NB4 (cell line): ENCODE results near the gene PTGES2.

ENCODE experiments used
- DNase-seq: peaks from one replicate; pipeline ENCODE4 v3.0.0; 2010; ENCODE audit warnings: low read depth
- H3K4me3 ChIP-seq: one replicate; pipeline ENCODE4 v1.5.1; 2011; ENCODE audit warnings: mild to moderate bottlenecking, low read depth, low read length, moderate library complexity
- CTCF ChIP-seq: IDR thresholded peaks from one replicate; pipeline ENCODE4 v1.5.1; 2012; ENCODE audit warnings: low read depth, low read length
- MYC ChIP-seq: IDR thresholded peaks from 2 replicates; pipeline ENCODE4 v1.6.1; 2011; ENCODE audit warnings: low read depth, low read length
- POLR2A ChIP-seq: IDR thresholded peaks from 2 replicates; pipeline ENCODE4 v1.6.1; 2011; ENCODE audit warnings: mild to moderate bottlenecking; ENCODE audit not compliant: insufficient read length; ENCODE audit errors: extremely low read depth
- TF ChIP-seq, protein P1 (sequence below): IDR thresholded peaks from 2 replicates; pipeline ENCODE4 v1.6.1; 2011; ENCODE audit warnings: low read depth, low read length

Gene PTGES2

DNA sequence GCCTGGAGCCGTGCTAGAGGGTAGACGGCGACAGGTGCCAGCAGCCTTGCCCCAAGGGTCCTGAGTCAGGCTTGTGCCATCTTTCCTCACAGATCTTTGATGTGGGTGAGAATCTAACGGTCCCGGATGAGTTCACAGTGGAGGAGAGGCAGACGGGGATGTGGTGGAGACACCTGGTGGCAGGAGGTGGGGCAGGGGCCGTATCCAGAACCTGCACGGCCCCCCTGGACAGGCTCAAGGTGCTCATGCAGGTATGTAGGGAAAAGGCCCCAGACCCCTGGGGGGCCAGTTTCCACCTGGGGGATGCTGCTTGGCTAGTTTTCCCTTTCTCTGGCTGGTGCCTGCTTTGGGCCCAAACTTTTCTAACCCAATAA, 24.0 kb downstream of the PTGES2 start:
- TF ChIP-seq CTCF, result no peak
- no peak overlapping the region for H3K4me3 ChIP-seq
- DNase-seq, result no peak

DNA sequence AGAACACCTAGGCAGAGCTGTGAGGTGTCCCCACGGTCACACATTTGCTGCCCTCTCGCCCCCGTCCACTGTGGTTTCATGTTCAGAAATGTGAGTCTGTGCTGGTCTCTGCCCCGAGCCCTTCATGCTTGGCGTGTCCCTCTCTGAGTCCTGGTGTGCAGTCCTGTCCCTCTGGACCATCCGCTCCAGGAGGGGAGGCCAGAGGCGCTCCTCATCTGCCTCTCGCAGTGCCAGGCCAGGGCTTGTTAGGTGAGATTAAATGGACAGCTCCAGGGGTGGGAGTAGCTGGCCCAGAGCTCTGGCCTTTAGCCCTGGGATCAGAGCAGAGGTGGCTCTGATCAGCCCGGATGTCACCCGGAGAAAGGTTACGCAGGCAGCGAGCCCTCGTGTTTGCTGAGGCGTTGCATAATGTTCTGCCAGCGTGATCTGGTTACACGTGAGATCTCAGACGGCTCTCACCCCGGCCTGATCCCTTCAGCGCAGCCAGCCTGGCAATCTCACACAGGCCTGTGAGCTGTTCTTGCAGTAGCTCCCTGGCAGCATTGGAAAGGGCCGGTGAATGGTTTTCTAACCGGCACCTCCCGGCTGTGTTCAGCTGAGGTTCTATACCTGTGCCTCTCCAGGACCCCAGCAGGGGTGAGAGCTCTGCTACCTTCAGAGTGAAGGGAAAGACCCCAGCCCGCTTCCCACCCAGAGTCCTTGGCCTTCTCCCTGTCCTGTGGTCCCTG, 24.5 kb downstream of the PTGES2 start:
- DNase-seq, result no peak
- no peak overlapping the region for H3K4me3 ChIP-seq

DNA sequence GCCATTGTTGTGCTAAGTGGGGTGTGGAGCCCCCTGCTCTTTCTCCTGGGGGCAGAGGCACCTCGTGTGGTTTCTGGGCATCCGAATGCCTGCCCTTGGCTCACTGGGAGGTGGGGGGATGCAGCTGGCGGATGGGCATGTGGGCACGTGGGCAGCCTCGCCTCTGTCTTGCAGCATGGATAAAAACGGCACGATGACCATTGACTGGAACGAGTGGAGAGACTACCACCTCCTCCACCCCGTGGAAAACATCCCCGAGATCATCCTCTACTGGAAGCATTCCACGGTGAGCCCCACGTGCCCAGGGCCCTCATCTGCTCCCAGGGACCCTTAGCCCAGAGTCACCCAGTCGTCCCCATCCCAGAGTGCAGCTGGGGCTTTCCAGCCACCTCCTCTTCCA, 25.3 kb downstream of the PTGES2 start:
- no peak for DNase-seq
- no peak overlapping the region for H3K4me3 ChIP-seq
- TF ChIP-seq MYC, result no peak
- no peak for TF ChIP-seq CTCF
- no peak for TF ChIP-seq POLR2A
- TF ChIP-seq, protein P1, sequence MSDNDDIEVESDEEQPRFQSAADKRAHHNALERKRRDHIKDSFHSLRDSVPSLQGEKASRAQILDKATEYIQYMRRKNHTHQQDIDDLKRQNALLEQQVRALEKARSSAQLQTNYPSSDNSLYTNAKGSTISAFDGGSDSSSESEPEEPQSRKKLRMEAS, result no peak

More for the DNA sequence above, 24.5 kb downstream of the PTGES2 start:
- TF ChIP-seq POLR2A, result no peak
- TF ChIP-seq, protein P1, result no peak

GRCh38 chr9:128101690-128102089, 25.8 kb downstream of the PTGES2 start:
- H3K4me3 ChIP-seq, result no peak overlapping the region
- no peak for TF ChIP-seq MYC
- TF ChIP-seq, protein P1, result no peak
- no peak for TF ChIP-seq CTCF
- no peak for TF ChIP-seq POLR2A
- DNase-seq, result no peak

DNA sequence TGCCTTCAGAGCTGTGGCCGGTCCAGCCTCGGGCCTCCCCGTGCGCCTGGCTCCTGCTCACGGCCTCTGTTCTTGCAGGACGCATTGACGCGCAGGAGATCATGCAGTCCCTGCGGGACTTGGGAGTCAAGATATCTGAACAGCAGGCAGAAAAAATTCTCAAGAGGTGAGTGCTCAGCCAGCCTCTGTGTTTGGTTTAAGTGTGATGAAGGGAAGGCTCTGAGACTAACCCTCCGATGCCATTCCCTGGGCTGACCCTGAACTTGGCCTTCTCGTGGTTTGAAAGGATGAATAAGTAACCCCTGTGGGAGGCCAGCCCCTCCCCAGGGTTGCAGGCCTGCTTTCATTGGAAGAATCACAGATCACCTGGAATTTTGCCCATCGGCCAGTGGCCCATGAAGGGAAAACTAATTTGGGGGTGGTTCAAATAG, 26.3 kb downstream of the PTGES2 start:
- DNase-seq, result no peak
- TF ChIP-seq CTCF (no peak), POLR2A (no peak), MYC (no peak)
- TF ChIP-seq, protein P1, result no peak
- H3K4me3 ChIP-seq, result no peak overlapping the region

GRCh38 chr9:128100581-128100980, 26.9 kb downstream of the PTGES2 start:
- TF ChIP-seq MYC (no peak), CTCF (no peak), POLR2A (no peak)
- TF ChIP-seq, protein P1, result no peak
- DNase-seq, result no peak
- no peak overlapping the region for H3K4me3 ChIP-seq
